RWPE1 (cell line): Measurements from ENCODE around the gene SLC22A31.

Experiments used
- CTCF ChIA-PET: fragments of 350-600 bp; sonication (Branson Sonifier 250); formaldehyde crosslinking; extraction: SDS; loops from one replicate; lab custom pipeline; 2021; lab: Yijun Ruan, JAX
- POLR2A ChIA-PET: fragments of 400-600 bp; formaldehyde crosslinking; extraction: SDS; loops from one replicate; lab custom pipeline; 2020; ENCODE audit warnings: antibody characterized with exemption; ENCODE audit not compliant: low non-redundant PET; lab: Yijun Ruan, JAX
- DNase-seq: peaks from one replicate; pipeline ENCODE4 v3.0.0; 2012; ENCODE audit warnings: low spot score
- H3K27ac ChIP-seq: fragments of 450-650 bp; 2 replicates; pipeline ENCODE4 v1.5.1; 2017
- CTCF ChIP-seq: fragments of 450-650 bp; conservative IDR thresholded peaks from 2 replicates; pipeline ENCODE4 v1.5.1; 2017; ENCODE audit warnings: low read depth, mild to moderate bottlenecking

SLC22A31 gene

GRCh38 chr16:89243664-89244063 lies 43.3 kb upstream of the SLC22A31 start:
- DNase-seq, result no peak
- CTCF ChIA-PET, result no interaction called here
- POLR2A ChIA-PET, result no interaction called here
- no peak for TF ChIP-seq CTCF
- peak overlapping the region; percentile 5; the same call in 1 of the 2 replicates for H3K27ac ChIP-seq

GRCh38 chr16:89242795-89243200 lies 42.5 kb upstream of the SLC22A31 start:
- H3K27ac ChIP-seq, result no peak overlapping the region
- POLR2A ChIA-PET, result no interaction called here
- CTCF ChIA-PET, result no interaction called here
- TF ChIP-seq CTCF, result no peak
- no peak for DNase-seq

- ChIA-PET POLR2A (interaction anchor here (0.7 kb wide), 1 partner anchor 432 kb away, joined by 4 read pairs; no protein-coding TSS in a partner anchor), CTCF (interaction anchor here (0.5 to 0.6 kb wide), 3 partner anchors 14 to 130 kb away, joined by 3 to 4 read pairs (median 3); no protein-coding TSS in a partner anchor)
- DNase-seq, result peak; percentile 59
- no peak for TF ChIP-seq CTCF
- H3K27ac ChIP-seq, result peak overlapping the region; percentile 93
Measured at GRCh38 chr16:89241187-89242007, 41.1 kb upstream of the SLC22A31 start.

GRCh38 chr16:89237733-89238132 lies 37.4 kb upstream of the SLC22A31 start:
- H3K27ac ChIP-seq, result no peak overlapping the region
- CTCF ChIA-PET, result no interaction called here
- no peak for DNase-seq
- POLR2A ChIA-PET, result no interaction called here
- no peak for TF ChIP-seq CTCF

- DNase-seq, result no peak
- no peak overlapping the region for H3K27ac ChIP-seq
- POLR2A ChIA-PET, result no interaction called here
- TF ChIP-seq CTCF, result no peak
- CTCF ChIA-PET, result no interaction called here
Measured at GRCh38 chr16:89233678-89234490, 33.5 kb upstream of the SLC22A31 start.

- CTCF ChIA-PET, result no interaction called here
- POLR2A ChIA-PET, result no interaction called here
- no peak overlapping the region for H3K27ac ChIP-seq
- no peak for TF ChIP-seq CTCF
- no peak for DNase-seq
Measured at GRCh38 chr16:89232107-89232506, 31.8 kb upstream of the SLC22A31 start.
